Stomach (tissue), 9 donors: Measurements from ENCODE around the gene PTX4. TPM values are rescaled to one million over a fixed set of nuclear protein-coding genes. Genes with fewer than 3 reads are reported as not detected.

Source experiments
- DNase-seq, 2 donors: peaks; one replicate each; pipeline versions ENCODE4 v3.0.0 to v3.0.0-alpha.2; 2013 to 2019
- H3K27ac ChIP-seq, 5 donors: fragments of 200-600 bp in 4 of 5; sonication (generic) in 4 of 5; one replicate each; pipeline ENCODE4 v1.5.1; 2013 to 2019; ENCODE audit warnings: mild to moderate bottlenecking in 1 of 5, moderate library complexity in 1 of 5
- H3K27me3 ChIP-seq, 3 donors: fragments of 200-600 bp; sonication (generic); one replicate each; pipeline ENCODE4 v1.5.1; 2017 to 2019; ENCODE audit warnings: mixed run types in 1 of 3
- H3K36me3 ChIP-seq, 4 donors: fragments of 200-600 bp; sonication (generic); 1 replicate in 3 of 4; 2 replicates in 1 of 4; pipeline ENCODE4 v1.5.1; 2016 to 2019
- H3K4me1 ChIP-seq, 4 donors: fragments of 200-600 bp; sonication (generic); one replicate each; pipeline ENCODE4 v1.5.1; 2016 to 2019
- H3K4me3 ChIP-seq, 4 donors: fragments of 200-600 bp; sonication (generic) in 3 of 4; one replicate each; pipeline ENCODE4 v1.5.1; 2016 to 2019; ENCODE audit warnings: mild to moderate bottlenecking in 1 of 4
- H3K9me3 ChIP-seq, 4 donors: fragments of 200-600 bp; sonication (generic); one replicate each; pipeline ENCODE4 v1.5.1; 2016 to 2019
- CTCF ChIP-seq, 7 experiments: fragments of 450-650 bp in 4 of 7; fragments of 200-600 bp in 3 of 7; sonication (generic) in 3 of 7; IDR thresholded peaks; one replicate each; pipeline ENCODE4 v1.5.1; 2016 to 2019; ENCODE audit warnings: antibody characterized with exemption in 7 of 7, control low read depth in 2 of 7, mild to moderate bottlenecking in 1 of 7
- EP300 ChIP-seq: sonication (generic); formaldehyde crosslinking; IDR thresholded peaks from one replicate; pipeline ENCODE4 v1.6.1; 2017; ENCODE audit warnings: antibody characterized with exemption
- POLR2A ChIP-seq, 4 donors: fragments of 450-650 bp; IDR thresholded peaks; one replicate each; pipeline ENCODE4 v1.6.1; 2016; ENCODE audit warnings: antibody characterized with exemption in 4 of 4, control low read depth in 2 of 4, mild to moderate bottlenecking in 1 of 4, moderate library complexity in 1 of 4
- POLR2AphosphoS5 ChIP-seq, 3 donors: sonication (generic); formaldehyde crosslinking; IDR thresholded peaks; one replicate each; pipeline ENCODE4 v1.6.1; 2016; ENCODE audit warnings: antibody characterized with exemption in 3 of 3
- WGBS, 5 donors: extraction: QIAGEN DNeasy Blood & Tissue Kit in 3 of 5; methylation state at CpG; one replicate each; pipeline versions ENCODE4 v1.1.5 to v1.1.7; 2013 to 2018; 5-methylcytosine and 5-hydroxymethylcytosine counted together
- intact Hi-C: fragments of 100-400 bp; cut with DNase I; formaldehyde crosslinking; loops from one replicate; pipeline ENCODE4 v1.15.1; 2023; ENCODE audit warnings: low total_unique reads
- polyA plus RNA-seq, 3 donors: library from polyadenylated mRNA; stranded (reverse); fragments of 200-250 nt; gene quantifications; one replicate each; pipeline ENCODE4 v1.2.3, GENCODE V29; 2013
- total RNA-seq, 5 donors: library from RNA; depleted of rRNA; stranded (reverse); fragments of >200 nt; gene quantifications; one replicate each; pipeline versions ENCODE4 v1.1.0 to v1.2.3, GENCODE V29; 2014 to 2016
- donor health status: healthy with polysubstance abuse.
- donor health status: Bipolar disorder and iron deficiency.
- donor health status: healthy.

PTX4 gene
- total and polyA plus RNA-seq, 8 donors: not detected

GRCh38 chr16:1535391-1536291 is 46.9 kb upstream of the PTX4 start:
- WGBS, 5 donors: 65 to 74% (median 71%) methylated on average over 20 to 39 of the region's 39 CpGs
- peaks cover 22 to 77% (median 57%) of the 10 kb centered on the region in 4 donors for H3K4me1 ChIP-seq
- no peak for DNase-seq
- intact Hi-C loops: no loop called here
- peak overlapping the region in 4 of 5 donors; percentile 86 to 91 (median 90) for H3K27ac ChIP-seq
- peaks cover 22 to 61% (median 46%) of the 10 kb centered on the region in 4 donors for H3K36me3 ChIP-seq
- H3K4me3 ChIP-seq: peak overlapping the region; percentile 52 to 55 (median 54)
- no peak for TF ChIP-seq CTCF (IDR thresholded peaks at IDR 0.05)
- no peak for TF ChIP-seq POLR2A (IDR thresholded peaks at IDR 0.05)
- TF ChIP-seq EP300: no peak
- no peak for TF ChIP-seq POLR2AphosphoS5 (IDR thresholded peaks at IDR 0.05)
- no peaks in the 10 kb centered on the region for H3K9me3 ChIP-seq
- H3K27me3 ChIP-seq: no peaks in the 10 kb centered on the region

GRCh38 chr16:1534021-1535020 is 45.6 kb upstream of the PTX4 start:
- no peaks in the 10 kb centered on the region for H3K9me3 ChIP-seq
- DNase-seq: no peak
- no peaks in the 10 kb centered on the region for H3K27me3 ChIP-seq
- H3K4me1 ChIP-seq: peaks cover 22 to 75% (median 57%) of the 10 kb centered on the region in 4 donors
- peak overlapping the region; percentile 52 to 55 (median 54) for H3K4me3 ChIP-seq
- TF ChIP-seq EP300 (no peak), CTCF (IDR thresholded peaks at IDR 0.05) (no peak), POLR2A (IDR thresholded peaks at IDR 0.05) (no peak), POLR2AphosphoS5 (IDR thresholded peaks at IDR 0.05) (no peak)
- 49 to 68% (median 59%) methylated on average over 15 to 57 of the region's 57 CpGs for WGBS, 5 donors
- H3K27ac ChIP-seq: peak overlapping the region; percentile 80 to 91 (median 89)
- intact Hi-C loops: no loop called here
- H3K36me3 ChIP-seq: peaks cover 19 to 48% (median 34%) of the 10 kb centered on the region in 4 donors

- DNase-seq: peak; percentile 38 to 85
- Histone ChIP-seq H3K36me3 (peaks cover 14 to 39% (median 26%) of the 10 kb centered on the region in 4 donors), H3K9me3 (no peaks in the 10 kb centered on the region), H3K27me3 (no peaks in the 10 kb centered on the region), H3K27ac (peak within 1 kb of the TSS; percentile 80 to 91 (median 89)), H3K4me1 (peaks cover 22 to 70% (median 56%) of the 10 kb centered on the region in 4 donors), H3K4me3 (peak within 1 kb of the TSS; percentile 52 to 55 (median 54))
- TF ChIP-seq EP300 (no peak), POLR2AphosphoS5 (IDR thresholded peaks at IDR 0.05) (peak; percentile 69 to 88 (median 81)), CTCF (IDR thresholded peaks at IDR 0.05) (no peak), POLR2A (IDR thresholded peaks at IDR 0.05) (peak in 1 of 4 donors; percentile 39)
- intact Hi-C loops: no loop called here
- WGBS, 5 donors: 55 to 67% (median 60%) methylated on average over 18 to 27 of the region's 27 CpGs
Observed at GRCh38 chr16:1533443-1533951, 44.8 kb upstream of the PTX4 start, which contains the start of gene TMEM204. Gene TMEM204, plus strand, starts transcription at chr16:1533666. Its CDS starts 610 bp downstream, at chr16:1534276.
